GM12875 (cell line): Measurements from ENCODE around the gene LRRC15.

Experiments
- H3K4me3 ChIP-seq: one replicate; pipeline ENCODE4 v1.5.1; 2011; ENCODE audit warnings: low read depth, low read length, control low read depth
- TF ChIP-seq, protein P1 (sequence below): IDR thresholded peaks from 2 replicates; pipeline ENCODE4 v1.5.1; 2011; ENCODE audit warnings: low read depth, mild to moderate bottlenecking, control low read depth, inconsistent platforms, low read length, moderate library complexity, borderline replicate concordance; ENCODE audit not compliant: insufficient read depth

Gene LRRC15

GRCh38 chr3:194365526-194365925 is 4.0 kb downstream of the LRRC15 start:
- TF ChIP-seq, protein P1, sequence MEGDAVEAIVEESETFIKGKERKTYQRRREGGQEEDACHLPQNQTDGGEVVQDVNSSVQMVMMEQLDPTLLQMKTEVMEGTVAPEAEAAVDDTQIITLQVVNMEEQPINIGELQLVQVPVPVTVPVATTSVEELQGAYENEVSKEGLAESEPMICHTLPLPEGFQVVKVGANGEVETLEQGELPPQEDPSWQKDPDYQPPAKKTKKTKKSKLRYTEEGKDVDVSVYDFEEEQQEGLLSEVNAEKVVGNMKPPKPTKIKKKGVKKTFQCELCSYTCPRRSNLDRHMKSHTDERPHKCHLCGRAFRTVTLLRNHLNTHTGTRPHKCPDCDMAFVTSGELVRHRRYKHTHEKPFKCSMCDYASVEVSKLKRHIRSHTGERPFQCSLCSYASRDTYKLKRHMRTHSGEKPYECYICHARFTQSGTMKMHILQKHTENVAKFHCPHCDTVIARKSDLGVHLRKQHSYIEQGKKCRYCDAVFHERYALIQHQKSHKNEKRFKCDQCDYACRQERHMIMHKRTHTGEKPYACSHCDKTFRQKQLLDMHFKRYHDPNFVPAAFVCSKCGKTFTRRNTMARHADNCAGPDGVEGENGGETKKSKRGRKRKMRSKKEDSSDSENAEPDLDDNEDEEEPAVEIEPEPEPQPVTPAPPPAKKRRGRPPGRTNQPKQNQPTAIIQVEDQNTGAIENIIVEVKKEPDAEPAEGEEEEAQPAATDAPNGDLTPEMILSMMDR: no peak
- no peak overlapping the region for H3K4me3 ChIP-seq

GRCh38 chr3:194364652-194365434 is 4.7 kb downstream of the LRRC15 start:
- TF ChIP-seq, protein P1: no peak
- no peak overlapping the region for H3K4me3 ChIP-seq

DNA sequence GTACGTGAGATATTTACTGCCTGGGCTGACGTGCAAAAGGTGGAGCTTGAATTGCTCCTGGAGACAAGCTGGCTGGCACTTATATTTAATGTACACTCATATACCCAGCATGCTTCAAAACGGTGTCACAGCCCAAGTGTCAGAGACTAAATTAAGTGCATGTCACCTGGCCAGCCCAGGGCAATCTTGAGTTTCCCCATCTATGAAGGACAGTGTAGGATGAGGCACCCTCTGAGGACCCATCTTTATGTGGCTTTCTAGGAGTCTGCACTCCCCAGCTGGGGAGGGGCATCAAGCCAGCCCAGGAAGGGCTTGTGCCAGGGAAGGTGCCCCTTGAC is 5.3 kb downstream of the LRRC15 start:
- TF ChIP-seq, protein P1: no peak

GRCh38 chr3:194360568-194360967 is 9.0 kb downstream of the LRRC15 start:
- TF ChIP-seq, protein P1: no peak

More for the DNA sequence above, 5.3 kb downstream of the LRRC15 start:
- no peak overlapping the region for H3K4me3 ChIP-seq

GRCh38 chr3:194357681-194358080 is 11.9 kb downstream of the LRRC15 start:
- TF ChIP-seq, protein P1: no peak

More at GRCh38 chr3:194360568-194360967, 9.0 kb downstream of the LRRC15 start:
- H3K4me3 ChIP-seq: no peak overlapping the region

DNA sequence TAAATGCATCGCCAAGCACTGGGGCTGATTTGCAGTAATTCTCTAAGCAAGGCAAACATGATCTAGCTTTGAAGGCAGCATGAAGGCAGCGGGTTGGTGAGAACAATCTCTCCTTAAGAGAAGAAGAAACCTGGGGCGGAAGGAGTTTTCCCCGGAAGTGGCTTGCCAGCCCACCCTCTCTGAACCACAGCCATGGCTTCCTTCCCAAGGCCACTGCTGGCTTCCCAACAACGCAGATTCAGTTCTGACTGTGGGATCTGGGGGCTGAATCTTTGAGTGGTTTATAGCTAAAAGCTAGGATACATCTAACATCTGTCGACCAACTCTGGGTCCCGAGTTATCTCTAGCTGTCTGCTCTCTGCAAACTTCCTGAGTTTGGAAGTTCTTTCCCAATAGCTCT is 14.2 kb downstream of the LRRC15 start:
- TF ChIP-seq, protein P1: no peak
- no peak overlapping the region for H3K4me3 ChIP-seq

More at GRCh38 chr3:194357681-194358080, 11.9 kb downstream of the LRRC15 start:
- no peak overlapping the region for H3K4me3 ChIP-seq

DNA sequence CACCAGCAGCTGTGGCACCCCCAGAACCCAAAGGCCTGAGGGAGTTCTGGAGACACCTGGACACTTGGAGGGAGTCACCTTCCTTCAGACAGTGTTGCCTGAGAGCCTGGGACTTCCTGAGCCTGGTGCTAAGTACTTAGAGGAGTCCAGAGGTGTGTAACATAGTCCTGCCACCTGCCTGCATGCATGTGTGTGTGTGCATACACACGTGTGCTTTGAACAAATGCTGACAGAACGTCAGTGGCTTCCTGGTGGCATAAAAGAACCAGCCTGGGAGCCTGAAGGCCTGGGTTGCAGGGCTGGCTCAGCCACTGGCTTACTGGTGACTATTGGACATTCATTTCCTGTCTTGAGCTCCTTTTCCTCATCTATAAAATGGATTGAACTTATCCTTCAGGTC is 15.2 kb downstream of the LRRC15 start:
- TF ChIP-seq, protein P1: no peak
- H3K4me3 ChIP-seq: no peak overlapping the region
